Measurements from ENCODE around the gene MPO. TPM values are rescaled to one million over a fixed set of nuclear protein-coding genes. Genes with fewer than 3 reads are reported as not detected.

The MPO gene
- total and polyA plus RNA-seq, 2 donors (not counting 1 experiment from before 2014, with no cell fraction given) = 0.01 TPM; not detected in 1

DNA sequence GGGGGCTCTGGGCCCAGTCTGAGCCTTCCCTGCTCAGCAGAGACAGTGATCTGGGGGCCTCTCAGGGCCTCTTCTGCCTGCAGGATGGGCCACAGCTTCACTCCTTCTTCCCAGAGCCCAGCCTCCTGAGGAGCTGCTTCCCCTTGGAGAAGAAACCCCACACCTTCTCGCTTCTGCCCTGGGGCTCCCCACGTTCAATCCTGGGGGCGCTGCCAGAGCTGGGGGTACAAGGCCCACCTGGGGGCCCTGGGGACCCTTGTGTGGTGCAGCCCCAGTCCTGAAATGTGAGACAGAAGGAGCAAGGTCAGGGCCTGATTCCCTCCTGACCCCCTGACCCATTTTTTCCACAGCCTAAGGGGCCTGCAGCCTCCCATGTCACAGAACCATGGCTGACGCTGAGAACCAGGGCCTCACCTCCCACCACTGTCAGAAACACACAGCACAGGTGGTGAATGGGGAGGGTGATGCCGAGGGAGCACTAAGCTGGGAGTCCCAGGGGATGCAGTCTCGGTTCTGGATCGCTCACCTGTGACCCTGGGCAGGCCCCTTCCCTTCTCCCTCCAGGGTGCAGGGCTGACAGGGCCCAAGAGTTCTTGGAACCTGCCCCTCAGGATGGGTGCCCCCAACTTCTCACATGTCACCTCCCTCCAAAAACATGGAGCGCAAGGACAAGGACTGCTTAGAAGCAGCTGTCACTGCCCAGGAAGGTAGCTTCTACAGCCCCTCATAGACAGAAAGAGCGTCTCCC is 21.6 kb upstream of the MPO start:
- H3K9ac ChIP-seq (ENCODE audit: insufficient read depth, low read length) = no peak overlapping the region
- H3K4me3 ChIP-seq (replicated peaks in 1 of 4; ENCODE audit: control extremely low read depth in 1 of 4, insufficient read depth in 1 of 4, low read depth in 3 of 4, low read length in 4 of 4) = no peak overlapping the region
- no peak overlapping the region for H2AFZ ChIP-seq (ENCODE audit: low read length)
- no peaks in the 10 kb centered on the region for H3K27me3 ChIP-seq (ENCODE audit: control insufficient read depth, insufficient read depth, low read length)
- no peak for DNase-seq (ENCODE audit: low read depth in 2 of 2)
- no peaks in the 10 kb centered on the region for H3K36me3 ChIP-seq (ENCODE audit: control insufficient read depth, insufficient read depth, low read length)
- TF ChIP-seq, protein P1, sequence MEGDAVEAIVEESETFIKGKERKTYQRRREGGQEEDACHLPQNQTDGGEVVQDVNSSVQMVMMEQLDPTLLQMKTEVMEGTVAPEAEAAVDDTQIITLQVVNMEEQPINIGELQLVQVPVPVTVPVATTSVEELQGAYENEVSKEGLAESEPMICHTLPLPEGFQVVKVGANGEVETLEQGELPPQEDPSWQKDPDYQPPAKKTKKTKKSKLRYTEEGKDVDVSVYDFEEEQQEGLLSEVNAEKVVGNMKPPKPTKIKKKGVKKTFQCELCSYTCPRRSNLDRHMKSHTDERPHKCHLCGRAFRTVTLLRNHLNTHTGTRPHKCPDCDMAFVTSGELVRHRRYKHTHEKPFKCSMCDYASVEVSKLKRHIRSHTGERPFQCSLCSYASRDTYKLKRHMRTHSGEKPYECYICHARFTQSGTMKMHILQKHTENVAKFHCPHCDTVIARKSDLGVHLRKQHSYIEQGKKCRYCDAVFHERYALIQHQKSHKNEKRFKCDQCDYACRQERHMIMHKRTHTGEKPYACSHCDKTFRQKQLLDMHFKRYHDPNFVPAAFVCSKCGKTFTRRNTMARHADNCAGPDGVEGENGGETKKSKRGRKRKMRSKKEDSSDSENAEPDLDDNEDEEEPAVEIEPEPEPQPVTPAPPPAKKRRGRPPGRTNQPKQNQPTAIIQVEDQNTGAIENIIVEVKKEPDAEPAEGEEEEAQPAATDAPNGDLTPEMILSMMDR (conservative IDR thresholded peaks at IDR 0.05 in 1 of 2, IDR thresholded peaks at IDR 0.05 in 1 of 2; ENCODE audit: low read depth in 1 of 2, low read length in 2 of 2) = no peak
- no peak for TF ChIP-seq EZH2 (IDR thresholded peaks at IDR 0.05; ENCODE audit: low read length, missing control alignments)
- no peaks in the 10 kb centered on the region for H3K9me3 ChIP-seq (ENCODE audit: control insufficient read depth, insufficient read depth, low read depth, low read length)
- H3K4me2 ChIP-seq (ENCODE audit: extremely low read depth, insufficient read depth, low read length) = no peak overlapping the region
- H3K4me1 ChIP-seq (ENCODE audit: control insufficient read depth, extremely low read depth, insufficient read depth, low read length) = no peaks in the 10 kb centered on the region
- H4K20me1 ChIP-seq (ENCODE audit: control insufficient read depth, extremely low read depth, insufficient read depth, low read length) = no peaks in the 10 kb centered on the region
- H3K79me2 ChIP-seq (ENCODE audit: control insufficient read depth, insufficient read depth, low read length) = no peaks in the 10 kb centered on the region
- no peak overlapping the region for H3K27ac ChIP-seq (ENCODE audit: insufficient read depth, low read length)

DNA sequence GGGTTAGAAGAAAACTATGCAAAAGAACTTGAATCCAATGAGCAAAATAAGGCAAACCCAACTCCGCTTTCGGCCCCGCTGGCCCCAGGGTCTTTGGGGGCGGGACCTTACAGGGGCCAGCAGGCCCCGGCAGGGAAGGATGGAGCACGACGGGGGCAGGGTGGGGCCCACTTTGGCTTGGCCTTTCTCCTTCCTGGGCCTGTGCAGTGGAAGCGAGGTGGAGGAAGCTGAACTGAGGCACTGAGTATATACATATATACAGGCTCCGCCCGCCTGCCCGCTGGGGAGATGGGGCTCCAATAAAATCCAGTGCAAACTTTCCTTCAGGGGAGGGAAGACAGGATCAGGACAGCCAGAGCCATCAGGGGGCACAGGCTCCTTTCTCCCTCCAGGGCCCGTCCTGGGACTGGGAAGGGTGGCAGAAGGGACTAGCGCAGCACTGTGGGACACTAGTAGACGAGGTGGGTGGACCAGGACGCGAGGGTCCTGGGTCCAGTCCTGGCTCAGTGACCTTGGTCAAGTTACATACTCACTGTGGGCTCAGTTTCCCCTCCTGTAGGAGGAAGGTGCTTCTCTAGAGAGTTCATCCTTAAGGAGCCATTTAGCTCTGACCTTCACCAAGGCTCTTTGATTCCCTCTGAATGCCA is 20.9 kb upstream of the MPO start:
- Histone ChIP-seq H3K27ac (ENCODE audit: insufficient read depth, low read length) (no peak overlapping the region), H3K9ac (ENCODE audit: insufficient read depth, low read length) (no peak overlapping the region), H2AFZ (ENCODE audit: low read length) (no peak overlapping the region), H3K4me2 (ENCODE audit: extremely low read depth, insufficient read depth, low read length) (no peak overlapping the region), H3K27me3 (ENCODE audit: control insufficient read depth, insufficient read depth, low read length) (no peaks in the 10 kb centered on the region), H3K36me3 (ENCODE audit: control insufficient read depth, insufficient read depth, low read length) (no peaks in the 10 kb centered on the region), H3K79me2 (ENCODE audit: control insufficient read depth, insufficient read depth, low read length) (no peaks in the 10 kb centered on the region), H3K9me3 (ENCODE audit: control insufficient read depth, insufficient read depth, low read depth, low read length) (no peaks in the 10 kb centered on the region), H3K4me1 (ENCODE audit: control insufficient read depth, extremely low read depth, insufficient read depth, low read length) (no peaks in the 10 kb centered on the region), H4K20me1 (ENCODE audit: control insufficient read depth, extremely low read depth, insufficient read depth, low read length) (no peaks in the 10 kb centered on the region), H3K4me3 (replicated peaks in 1 of 4; ENCODE audit: control extremely low read depth in 1 of 4, insufficient read depth in 1 of 4, low read depth in 3 of 4, low read length in 4 of 4) (no peak overlapping the region)
- no peak for DNase-seq (ENCODE audit: low read depth in 2 of 2)
- TF ChIP-seq EZH2 (IDR thresholded peaks at IDR 0.05; ENCODE audit: low read length, missing control alignments) = no peak
- TF ChIP-seq, protein P1 (conservative IDR thresholded peaks at IDR 0.05 in 1 of 2, IDR thresholded peaks at IDR 0.05 in 1 of 2; ENCODE audit: low read depth in 1 of 2, low read length in 2 of 2) = no peak

DNA sequence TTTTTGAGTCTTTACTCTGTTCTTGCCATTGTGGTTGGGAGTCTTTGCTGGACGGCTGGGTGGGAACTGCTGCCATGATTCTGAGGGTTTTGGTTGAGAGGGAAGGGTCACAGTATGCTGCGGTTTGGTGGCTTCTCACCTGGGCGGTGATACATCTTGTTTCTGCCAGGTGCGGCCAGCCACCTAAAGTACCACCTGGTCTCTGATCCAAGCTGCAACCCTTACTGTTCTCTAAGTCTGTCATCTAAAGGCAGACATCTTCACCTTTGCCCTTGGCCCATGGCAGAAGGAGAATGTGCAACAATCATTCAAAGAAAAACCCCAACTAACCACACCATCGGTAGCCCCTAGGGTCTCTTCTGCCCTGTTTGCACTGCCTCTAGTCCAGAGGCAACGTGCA is 19.6 kb upstream of the MPO start:
- Histone ChIP-seq H3K27ac (ENCODE audit: insufficient read depth, low read length) (no peak overlapping the region), H2AFZ (ENCODE audit: low read length) (no peak overlapping the region), H3K36me3 (ENCODE audit: control insufficient read depth, insufficient read depth, low read length) (no peaks in the 10 kb centered on the region), H3K27me3 (ENCODE audit: control insufficient read depth, insufficient read depth, low read length) (no peaks in the 10 kb centered on the region), H3K4me2 (ENCODE audit: extremely low read depth, insufficient read depth, low read length) (no peak overlapping the region), H3K9me3 (ENCODE audit: control insufficient read depth, insufficient read depth, low read depth, low read length) (no peaks in the 10 kb centered on the region), H4K20me1 (ENCODE audit: control insufficient read depth, extremely low read depth, insufficient read depth, low read length) (no peaks in the 10 kb centered on the region), H3K4me1 (ENCODE audit: control insufficient read depth, extremely low read depth, insufficient read depth, low read length) (no peaks in the 10 kb centered on the region), H3K4me3 (replicated peaks in 1 of 4; ENCODE audit: control extremely low read depth in 1 of 4, insufficient read depth in 1 of 4, low read depth in 3 of 4, low read length in 4 of 4) (no peak overlapping the region), H3K79me2 (ENCODE audit: control insufficient read depth, insufficient read depth, low read length) (no peaks in the 10 kb centered on the region), H3K9ac (ENCODE audit: insufficient read depth, low read length) (no peak overlapping the region)
- no peak for TF ChIP-seq EZH2 (IDR thresholded peaks at IDR 0.05; ENCODE audit: low read length, missing control alignments)
- no peak for DNase-seq (ENCODE audit: low read depth in 2 of 2)
